HG02981 (cell line): Measurements from ENCODE around the gene FAM20C.

Experiments
- ATAC-seq: cut with Tn5 transposase; IDR thresholded peaks from one replicate; pipeline ENCODE4 v1.9.1; 2021; ENCODE audit warnings: mild to moderate bottlenecking, moderate library complexity; ENCODE audit not compliant: unreplicated experiment

FAM20C gene

DNA sequence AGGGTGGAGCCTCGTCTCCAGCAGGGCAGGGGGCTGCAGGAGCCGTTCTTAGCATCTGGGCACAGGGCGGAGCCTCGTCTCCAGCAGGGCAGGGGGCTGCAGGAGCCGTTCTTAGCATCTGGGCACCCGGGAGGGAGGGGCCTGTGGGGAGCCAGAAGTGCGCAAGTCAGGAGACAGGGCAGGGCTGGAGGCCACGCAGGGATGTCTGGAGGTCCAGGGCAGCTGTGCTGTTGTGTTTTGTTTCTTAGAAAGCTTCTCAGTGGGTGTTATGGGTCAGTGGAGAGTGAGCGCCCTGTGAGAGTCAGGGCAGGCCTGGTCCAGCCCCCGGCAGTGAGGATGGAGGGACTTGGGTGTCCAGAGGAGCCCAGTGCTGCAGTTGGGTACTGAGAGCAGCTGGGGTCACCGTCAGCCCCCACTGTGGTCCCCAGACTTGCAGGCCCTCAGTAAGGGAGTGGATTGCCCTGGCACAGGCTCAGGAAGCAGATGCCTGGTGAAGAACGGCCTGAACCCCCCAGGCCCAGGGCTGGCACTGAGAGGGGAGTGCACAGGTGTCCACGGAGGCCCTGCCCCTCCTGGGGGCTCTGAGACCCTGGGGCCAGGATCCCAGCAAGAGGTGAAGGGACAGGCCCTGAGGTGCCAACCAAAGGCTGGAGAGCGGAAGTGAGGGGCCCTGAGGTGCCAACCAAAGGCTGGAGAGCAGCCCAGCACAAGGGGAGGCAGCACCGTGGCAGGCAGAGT, 29.8 kb downstream of the FAM20C start:
- ATAC-seq, result no peak

DNA sequence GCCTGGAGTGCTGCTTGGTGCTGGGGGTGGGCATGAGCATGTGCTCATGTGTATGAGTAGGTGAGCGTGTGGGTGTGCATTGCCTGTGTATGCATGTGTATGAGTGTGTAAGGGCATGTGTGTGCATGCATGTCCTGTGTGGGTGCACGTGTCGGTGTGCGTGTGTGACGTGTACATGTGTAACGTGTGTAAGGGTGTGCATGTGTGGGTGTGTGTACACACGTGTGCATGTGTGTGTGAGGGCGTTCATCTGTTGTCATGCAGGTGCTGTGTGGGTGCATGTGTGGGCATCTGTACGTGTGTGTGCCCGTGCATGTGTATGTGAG, 30.3 kb downstream of the FAM20C start:
- ATAC-seq, result no peak

GRCh38 chr7:223118-223800, 30.9 kb downstream of the FAM20C start:
- no peak for ATAC-seq

- no peak for ATAC-seq
Observed at GRCh38 chr7:223861-224260, 31.5 kb downstream of the FAM20C start.

GRCh38 chr7:226281-226895, 34.0 kb downstream of the FAM20C start:
- ATAC-seq, result no peak

GRCh38 chr7:227926-228325, 35.6 kb downstream of the FAM20C start:
- ATAC-seq, result no peak

GRCh38 chr7:228610-229009, 36.2 kb downstream of the FAM20C start:
- ATAC-seq, result no peak

GRCh38 chr7:229184-229964, 37.0 kb downstream of the FAM20C start:
- ATAC-seq, result no peak

- no peak for ATAC-seq
Observed at GRCh38 chr7:230274-230673, 37.9 kb downstream of the FAM20C start.

DNA sequence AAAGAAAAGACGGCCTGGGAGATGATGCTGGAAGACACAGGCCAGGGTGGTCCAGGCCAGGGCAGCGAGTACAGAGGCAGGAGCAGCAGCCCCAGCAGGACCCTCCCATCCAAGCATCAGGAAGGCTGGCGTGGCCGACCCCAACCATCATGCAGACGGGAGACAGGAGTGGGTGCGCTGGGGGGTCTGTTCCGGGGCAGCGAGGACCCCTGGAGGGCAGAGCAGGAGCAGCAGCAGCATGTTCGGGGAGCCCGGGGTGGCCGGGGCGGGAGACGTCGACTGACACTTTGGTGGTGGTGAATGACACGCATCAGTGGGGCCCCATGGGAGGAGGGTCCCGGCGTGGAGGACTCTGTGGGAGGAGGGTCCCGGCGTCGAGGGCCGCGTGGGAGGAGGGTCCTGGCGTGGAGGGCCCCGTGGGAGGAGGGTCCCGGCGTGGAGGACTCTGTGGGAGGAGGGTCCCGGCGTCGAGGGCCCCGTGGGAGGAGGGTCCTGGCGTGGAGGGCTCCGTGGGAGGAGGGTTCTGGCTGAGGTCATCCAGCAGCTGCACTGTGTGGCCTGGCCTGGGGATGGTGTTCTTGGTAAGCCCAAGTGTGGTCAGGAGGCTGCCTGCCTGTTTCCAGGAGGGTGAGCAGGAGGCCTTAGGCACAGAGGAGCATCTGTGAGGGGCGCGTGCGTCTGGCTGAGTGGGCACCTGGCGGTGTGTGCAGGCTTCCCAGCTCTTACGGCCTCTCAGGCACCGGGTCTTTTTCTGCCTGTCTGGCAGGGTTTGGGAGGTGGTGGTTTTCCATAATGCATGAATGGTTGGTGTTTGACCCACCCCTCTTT, 38.9 kb downstream of the FAM20C start:
- ATAC-seq, result no peak

- no peak for ATAC-seq
Observed at GRCh38 chr7:231858-232246, 39.5 kb downstream of the FAM20C start.

- no peak for ATAC-seq
Observed at GRCh38 chr7:232410-233248, 40.3 kb downstream of the FAM20C start.

GRCh38 chr7:233249-234035, 41.1 kb downstream of the FAM20C start:
- no peak for ATAC-seq

DNA sequence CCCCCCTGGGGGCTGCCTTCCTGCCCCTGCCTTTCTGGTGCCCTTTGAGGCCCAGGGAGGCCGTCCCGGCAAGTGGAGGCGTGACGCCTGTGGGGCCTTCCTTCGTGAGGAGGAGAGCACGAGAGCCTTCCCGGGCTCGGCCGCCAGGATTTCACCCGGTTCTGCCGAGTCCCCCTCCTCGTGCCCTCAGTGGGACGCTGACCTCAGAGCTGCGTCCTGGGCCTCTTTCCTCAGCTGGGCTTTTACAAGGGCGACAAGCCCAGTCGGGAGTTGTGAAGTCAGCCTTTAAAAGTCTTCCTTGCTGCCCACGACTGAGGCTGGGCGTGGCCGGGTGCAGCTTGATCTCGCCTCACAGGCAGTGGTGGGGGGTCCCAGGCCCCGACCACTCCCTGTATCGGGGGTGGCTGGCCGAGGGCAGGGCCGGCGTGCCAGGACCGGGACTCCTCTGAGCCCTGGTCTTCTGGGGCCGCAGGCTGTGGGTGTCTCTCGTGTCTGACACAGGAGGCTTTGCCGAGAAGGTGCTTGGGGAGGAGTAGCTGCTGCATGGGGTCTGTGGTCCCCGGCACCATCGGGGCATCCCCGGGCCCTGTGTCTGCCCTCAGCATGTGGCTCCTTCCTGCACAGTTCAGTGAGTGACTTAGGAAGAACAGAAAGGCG, 41.8 kb downstream of the FAM20C start:
- ATAC-seq, result no peak

GRCh38 chr7:234708-235553, 42.6 kb downstream of the FAM20C start:
- no peak for ATAC-seq

DNA sequence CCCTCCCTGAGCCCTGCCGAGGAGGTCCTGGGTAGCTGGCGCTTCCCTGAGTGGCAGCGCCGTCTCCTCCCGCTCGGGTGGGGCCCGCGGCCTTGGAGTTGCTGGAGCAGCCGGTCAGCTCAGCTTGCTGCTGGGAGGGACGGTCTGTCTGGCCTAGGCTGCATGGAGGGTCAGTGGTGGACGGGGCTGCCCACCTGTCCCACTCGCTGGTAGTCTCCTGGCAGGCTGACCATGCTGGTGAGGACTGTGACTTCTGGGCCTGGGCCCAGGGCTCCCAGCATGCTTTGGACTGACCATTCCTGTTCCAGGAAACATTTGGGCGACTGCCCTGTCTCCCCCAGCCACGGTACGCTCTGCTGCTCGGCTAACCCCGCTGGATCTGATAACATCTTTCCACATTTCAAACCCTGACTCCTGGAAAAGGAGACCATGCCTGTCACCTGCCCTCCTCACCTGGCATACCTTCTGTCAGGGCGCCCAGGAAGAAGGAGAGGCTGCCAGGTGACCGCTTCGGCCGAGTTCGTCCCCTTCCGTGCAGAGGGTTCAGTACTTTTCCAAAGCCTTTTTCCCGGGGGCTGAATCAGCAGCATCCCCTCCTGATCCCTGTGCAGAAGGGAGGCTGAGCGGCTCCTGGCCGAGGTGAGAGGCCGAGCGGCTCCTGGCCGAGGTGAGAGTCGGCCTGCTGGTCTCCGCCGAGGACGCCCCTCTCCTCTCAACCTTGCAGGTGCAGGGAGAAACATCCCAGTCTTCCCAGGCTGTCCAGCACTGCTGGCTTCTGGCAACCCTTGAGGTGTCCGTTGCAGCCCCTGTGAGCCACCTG, 43.4 kb downstream of the FAM20C start:
- ATAC-seq, result no peak

GRCh38 chr7:236967-237366, 44.6 kb downstream of the FAM20C start:
- ATAC-seq, result no peak
